TTC549 (cell line): Measurements from ENCODE around the gene SCAF4.

Experiments
- FAIRE-seq: peaks from 2 replicates; lab custom pipeline; 2012; peaks lifted over from hg19 to GRCh38; lab: Jason Lieb, UNC

SCAF4 gene

GRCh38 chr21:31735511-31735992 lies 3.6 kb upstream of the SCAF4 start:
- FAIRE-seq = no peak

GRCh38 chr21:31733551-31734149 lies 1.7 kb upstream of the SCAF4 start:
- FAIRE-seq = no peak

- no peak for FAIRE-seq
Observed at GRCh38 chr21:31732597-31733550, 956 bp upstream of the SCAF4 start.

- FAIRE-seq = no peak
Observed at GRCh38 chr21:31731056-31731856, 662 bp downstream of the SCAF4 start.

GRCh38 chr21:31730712-31731055 lies 1.2 kb downstream of the SCAF4 start:
- no peak for FAIRE-seq

GRCh38 chr21:31729622-31730343 lies 2.1 kb downstream of the SCAF4 start:
- FAIRE-seq = no peak

GRCh38 chr21:31728952-31729351 lies 3.0 kb downstream of the SCAF4 start:
- no peak for FAIRE-seq

GRCh38 chr21:31728191-31728590 lies 3.7 kb downstream of the SCAF4 start:
- no peak for FAIRE-seq

GRCh38 chr21:31727181-31727580 lies 4.7 kb downstream of the SCAF4 start:
- FAIRE-seq = no peak

GRCh38 chr21:31726407-31726806 lies 5.5 kb downstream of the SCAF4 start:
- no peak for FAIRE-seq

- no peak for FAIRE-seq
Observed at GRCh38 chr21:31725202-31725839, 6.6 kb downstream of the SCAF4 start.

- no peak for FAIRE-seq
Observed at GRCh38 chr21:31724552-31724951, 7.4 kb downstream of the SCAF4 start.

GRCh38 chr21:31721381-31721780 lies 10.5 kb downstream of the SCAF4 start:
- FAIRE-seq = no peak

GRCh38 chr21:31720739-31721138 lies 11.2 kb downstream of the SCAF4 start:
- FAIRE-seq = no peak

- FAIRE-seq = no peak
Observed at GRCh38 chr21:31720330-31720729, 11.6 kb downstream of the SCAF4 start.

GRCh38 chr21:31716106-31716505 lies 15.8 kb downstream of the SCAF4 start:
- peak; percentile 31 for FAIRE-seq

- no peak for FAIRE-seq
Observed at GRCh38 chr21:31714741-31715365, 17.1 kb downstream of the SCAF4 start.

- FAIRE-seq = no peak
Observed at GRCh38 chr21:31713973-31714740, 17.8 kb downstream of the SCAF4 start.

GRCh38 chr21:31713115-31713514 lies 18.8 kb downstream of the SCAF4 start:
- no peak for FAIRE-seq

- no peak for FAIRE-seq
Observed at GRCh38 chr21:31711745-31712285, 20.1 kb downstream of the SCAF4 start.
